Measurements from ENCODE around the gene PNPLA7. TPM values are rescaled to one million over a fixed set of nuclear protein-coding genes. Genes with fewer than 3 reads are reported as not detected.

The PNPLA7 gene
- total and polyA plus RNA-seq, 2 of the 13 experiments (the other 11 are each of a cell fraction or from before 2014, with no cell fraction given) = 0.42 to 1.5 TPM

GRCh38 chr9:137454597-137455358 is 95.4 kb downstream of the PNPLA7 start (continued):
- 0 out of 2 replicates have a peak, but pooled peaks have one; percentile 74 for TF ChIP-seq SMAD1 (CRISPR knock-in tag; IDR thresholded peaks at IDR 0.05; ENCODE audit: borderline replicate concordance, low read depth)
- TF ChIP-seq ZNF563 (CRISPR knock-in tag; IDR thresholded peaks at IDR 0.05) = peak; percentile 97; the same call in 1 of the 2 replicates
- peak; percentile 85 for TF ChIP-seq ZMAT3 (CRISPR knock-in tag; conservative IDR thresholded peaks at IDR 0.05)
- 0 out of 2 replicates have a peak, but pooled peaks have one; percentile 69 for TF ChIP-seq RFXANK (CRISPR knock-in tag; IDR thresholded peaks at IDR 0.05)
- no peak for TF ChIP-seq FOXM1 (CRISPR knock-in tag; IDR thresholded peaks at IDR 0.05)
- TF ChIP-seq NFIB (CRISPR knock-in tag; IDR thresholded peaks at IDR 0.05; ENCODE audit: borderline replicate concordance) = no peak
- peak; percentile 5; the same call in 1 of the 2 replicates for TF ChIP-seq CREB3 (CRISPR knock-in tag; IDR thresholded peaks at IDR 0.05)
- peak; percentile 96 for TF ChIP-seq TARDBP (CRISPR knock-in tag; IDR thresholded peaks at IDR 0.05)
- peak; percentile 92 for TF ChIP-seq ARID4A (CRISPR knock-in tag; IDR thresholded peaks at IDR 0.05; ENCODE audit: borderline replicate concordance)
- peak; percentile 24; the same call in 1 of the 2 replicates for TF ChIP-seq ZNF572 (CRISPR knock-in tag; IDR thresholded peaks at IDR 0.05)
- TF ChIP-seq ZNF280D (CRISPR knock-in tag; IDR thresholded peaks at IDR 0.05) = no peak
- no peak; the same call in 1 of the 2 replicates for TF ChIP-seq BRCA1 (CRISPR knock-in tag; IDR thresholded peaks at IDR 0.05)
- 0 out of 2 replicates have a peak, but pooled peaks have one; percentile 30 for TF ChIP-seq ZNF674 (CRISPR knock-in tag; IDR thresholded peaks at IDR 0.05; ENCODE audit: low read depth)
- TF ChIP-seq ASH2L (IDR thresholded peaks at IDR 0.05; ENCODE audit: insufficient read length, low read depth, low read length) = peak; percentile 64
- peak; percentile 91; the same call in 1 of the 2 replicates for TF ChIP-seq ZBTB43 (CRISPR knock-in tag; conservative IDR thresholded peaks at IDR 0.05)
- TF ChIP-seq ZNF879 (CRISPR knock-in tag; IDR thresholded peaks at IDR 0.05) = 0 out of 2 replicates have a peak, but pooled peaks have one; percentile 5
- TF ChIP-seq ZNF75D (CRISPR knock-in tag; IDR thresholded peaks at IDR 0.05; ENCODE audit: borderline replicate concordance) = no peak
- TF ChIP-seq IKZF5 (CRISPR knock-in tag; IDR thresholded peaks at IDR 0.05) = peak; percentile 91

All from HepG2 (cell line).